PC-3 (cell line): ENCODE results near the gene FAM234A.

Experiments used
- EZH2 ChIP-seq: fragments of 300-600 bp; sonication (generic); IDR thresholded peaks from one replicate; pipeline ENCODE4 v1.6.1; 2017; ENCODE audit warnings: antibody characterized with exemption, mild to moderate bottlenecking, low read length; ENCODE audit not compliant: unreplicated experiment
- EZH2phosphoT487 ChIP-seq: fragments of 300-600 bp; sonication (generic); IDR thresholded peaks from 2 replicates; pipeline ENCODE4 v1.6.1; 2018; ENCODE audit warnings: mild to moderate bottlenecking, antibody characterized with exemption, low read length, borderline replicate concordance
- TF ChIP-seq, protein P1 (sequence below): fragments of 300-600 bp; sonication (generic); conservative IDR thresholded peaks from 2 replicates; pipeline ENCODE4 v1.5.1; 2017; ENCODE audit warnings: antibody characterized with exemption, low read depth, mild to moderate bottlenecking, low read length

DNA sequence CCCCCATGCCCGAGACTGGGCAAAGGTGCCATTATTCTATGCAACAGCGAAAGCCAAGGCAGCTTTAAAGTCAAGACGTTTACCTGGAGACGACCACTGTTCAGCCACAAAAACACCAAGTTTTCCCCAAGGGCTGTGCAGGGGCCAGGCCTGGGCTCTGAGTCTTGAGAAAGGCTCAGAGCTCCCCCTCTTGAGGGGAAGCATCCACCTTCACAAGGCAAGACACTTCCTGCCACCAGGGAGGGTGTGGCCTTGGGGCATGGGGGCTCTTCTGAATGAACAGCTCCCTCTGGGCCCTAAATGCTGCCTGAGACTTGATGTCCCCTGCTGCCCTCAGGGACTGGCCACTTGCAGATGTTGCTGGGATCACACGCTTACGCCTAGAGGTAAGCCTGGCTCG is 74.9 kb downstream of the FAM234A start:
- TF ChIP-seq, protein P1, sequence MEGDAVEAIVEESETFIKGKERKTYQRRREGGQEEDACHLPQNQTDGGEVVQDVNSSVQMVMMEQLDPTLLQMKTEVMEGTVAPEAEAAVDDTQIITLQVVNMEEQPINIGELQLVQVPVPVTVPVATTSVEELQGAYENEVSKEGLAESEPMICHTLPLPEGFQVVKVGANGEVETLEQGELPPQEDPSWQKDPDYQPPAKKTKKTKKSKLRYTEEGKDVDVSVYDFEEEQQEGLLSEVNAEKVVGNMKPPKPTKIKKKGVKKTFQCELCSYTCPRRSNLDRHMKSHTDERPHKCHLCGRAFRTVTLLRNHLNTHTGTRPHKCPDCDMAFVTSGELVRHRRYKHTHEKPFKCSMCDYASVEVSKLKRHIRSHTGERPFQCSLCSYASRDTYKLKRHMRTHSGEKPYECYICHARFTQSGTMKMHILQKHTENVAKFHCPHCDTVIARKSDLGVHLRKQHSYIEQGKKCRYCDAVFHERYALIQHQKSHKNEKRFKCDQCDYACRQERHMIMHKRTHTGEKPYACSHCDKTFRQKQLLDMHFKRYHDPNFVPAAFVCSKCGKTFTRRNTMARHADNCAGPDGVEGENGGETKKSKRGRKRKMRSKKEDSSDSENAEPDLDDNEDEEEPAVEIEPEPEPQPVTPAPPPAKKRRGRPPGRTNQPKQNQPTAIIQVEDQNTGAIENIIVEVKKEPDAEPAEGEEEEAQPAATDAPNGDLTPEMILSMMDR: no peak
- TF ChIP-seq EZH2phosphoT487 (no peak), EZH2 (no peak)
